Sigmoid colon (tissue), 4 donors: ENCODE results near the gene MARS1.

Experiments
- EP300 ChIP-seq, 4 donors: sonication (generic); formaldehyde crosslinking; IDR thresholded peaks; one replicate each; pipeline ENCODE4 v1.6.1; 2017; ENCODE audit warnings: antibody characterized with exemption in 4 of 4
- POLR2A ChIP-seq, 2 donors: fragments of 450-650 bp; IDR thresholded peaks; one replicate each; pipeline ENCODE4 v1.6.1; 2016; ENCODE audit warnings: antibody characterized with exemption in 2 of 2, mild to moderate bottlenecking in 2 of 2, moderate library complexity in 2 of 2
- POLR2AphosphoS5 ChIP-seq, 4 donors: sonication (generic); formaldehyde crosslinking; IDR thresholded peaks; one replicate each; pipeline ENCODE4 v1.6.1; 2017; ENCODE audit warnings: antibody characterized with exemption in 4 of 4

GRCh38 chr12:57513266-57513665 lies 25.4 kb downstream of the MARS1 start:
- TF ChIP-seq POLR2AphosphoS5 (IDR thresholded peaks at IDR 0.05) (no peak), POLR2A (IDR thresholded peaks at IDR 0.05) (no peak), EP300 (IDR thresholded peaks at IDR 0.05) (no peak)
